B cell (primary cell): Measurements from ENCODE around the gene SCN4A. TPM values are rescaled to one million over a fixed set of nuclear protein-coding genes. Genes with fewer than 3 reads are reported as not detected.

Experiments
- ATAC-seq: fragments of 200-7000 bp; cut with Tn5 transposase; one replicate; pipeline ENCODE4 v1.10.0; 2021; ENCODE audit warnings: low read depth, mild to moderate bottlenecking, moderate number of reproducible peaks, moderate library complexity
- CTCF ChIA-PET: fragments of 350-600 bp; sonication (Branson Sonifier 250); formaldehyde crosslinking; loops from one replicate; lab custom pipeline; 2021; ENCODE audit warnings: antibody characterized with exemption, inconsistent platforms; lab: Charles Lee
- POLR2A ChIA-PET: fragments of 350-600 bp; sonication (Branson Sonifier 250); formaldehyde crosslinking; loops from one replicate; lab custom pipeline; 2021; ENCODE audit warnings: antibody characterized with exemption; lab: Charles Lee
- DNase-seq: peaks from one replicate; pipeline ENCODE4 v3.0.0; 2013
- H2AFZ ChIP-seq: 2 replicates; pipeline ENCODE4 v1.6.1; 2012; ENCODE audit warnings: mild to moderate bottlenecking, low read depth, low read length; ENCODE audit not compliant: insufficient read depth, poor library complexity, severe bottlenecking
- H3K27ac ChIP-seq, 2 donors: 1 replicate in 1 of 2; 2 replicates in 1 of 2; pipeline ENCODE4 v1.5.1; 2012 to 2013; ENCODE audit warnings: low read length in 2 of 2, mild to moderate bottlenecking in 2 of 2, moderate library complexity in 1 of 2
- H3K27me3 ChIP-seq, 4 experiments: fragments of 200-600 bp in 1 of 4; sonication (generic) in 1 of 4; replicated peaks in 1 of 4; 1 replicate in 2 of 4; 2 replicates in 2 of 4; pipeline versions ENCODE4 v1.6.1 to v1.7.0; 2013 to 2016; ENCODE audit warnings: low read length in 3 of 4, mild to moderate bottlenecking in 2 of 4, mixed read lengths in 1 of 4, moderate library complexity in 1 of 4; ENCODE audit not compliant: insufficient read depth in 4 of 4, control insufficient read depth in 3 of 4; ENCODE audit errors: control extremely low read depth in 1 of 4
- H3K36me3 ChIP-seq, 2 experiments: replicated peaks in 1 of 2; 1 replicate in 1 of 2; 2 replicates in 1 of 2; pipeline versions ENCODE4 v1.6.1 to v1.7.1; 2013; ENCODE audit warnings: low read length in 1 of 2; ENCODE audit not compliant: insufficient read depth in 2 of 2, control insufficient read depth in 1 of 2; ENCODE audit errors: control extremely low read depth in 1 of 2, extremely low read depth in 1 of 2
- H3K4me1 ChIP-seq, 2 donors: fragments of 200-600 bp in 1 of 2; sonication (generic) in 1 of 2; 1 replicate in 1 of 2; 2 replicates in 1 of 2; pipeline versions ENCODE4 v1.5.1 to v1.6.1; 2013 to 2017; ENCODE audit warnings: low read length in 2 of 2; ENCODE audit not compliant: control insufficient read depth in 2 of 2, insufficient read depth in 2 of 2
- H3K4me2 ChIP-seq: replicated peaks from 2 replicates; pipeline ENCODE3; 2012; ENCODE audit warnings: mild to moderate bottlenecking, low read depth, low read length; ENCODE audit not compliant: poor library complexity, severe bottlenecking
- H3K4me3 ChIP-seq, 5 experiments: fragments of 200-600 bp in 1 of 5; sonication (generic) in 1 of 5; 1 replicate in 3 of 5; 2 replicates in 2 of 5; pipeline versions ENCODE4 v1.5.1 to v1.7.0; 2011 to 2016; ENCODE audit warnings: low read length in 4 of 5, mild to moderate bottlenecking in 4 of 5, low read depth in 2 of 5, control low read depth in 1 of 5, moderate library complexity in 1 of 5; ENCODE audit not compliant: insufficient read depth in 1 of 5; ENCODE audit errors: control extremely low read depth in 1 of 5, extremely low read depth in 1 of 5
- H3K79me2 ChIP-seq: fragments of 200-600 bp; sonication (generic); one replicate; pipeline ENCODE4 v1.6.0; 2016; ENCODE audit warnings: low read length; ENCODE audit not compliant: control insufficient read depth, insufficient read depth
- H3K9ac ChIP-seq: fragments of 200-600 bp; sonication (generic); 2 replicates; pipeline ENCODE4 v1.6.1; 2017; ENCODE audit warnings: mild to moderate bottlenecking, low read length, moderate library complexity
- H3K9me3 ChIP-seq, 3 donors: one replicate each; pipeline versions ENCODE4 v1.6.1 to v1.7.1; 2013; ENCODE audit warnings: low read length in 2 of 3; ENCODE audit not compliant: control insufficient read depth in 2 of 3, insufficient read depth in 1 of 3; ENCODE audit errors: control extremely low read depth in 1 of 3
- H4K20me1 ChIP-seq: 2 replicates; pipeline ENCODE4 v1.6.0; 2012; ENCODE audit warnings: mild to moderate bottlenecking, low read length; ENCODE audit not compliant: insufficient read depth, control insufficient read depth, poor library complexity, severe bottlenecking
- H3K27ac Mint-ChIP-seq: one replicate; pipeline ENCODE4 v1.8.0; 2021; ENCODE audit warnings: mixed read lengths
- H3K27me3 Mint-ChIP-seq: one replicate; pipeline ENCODE4 v1.8.0; 2021; ENCODE audit warnings: mixed read lengths
- H3K4me1 Mint-ChIP-seq: one replicate; pipeline ENCODE4 v1.8.0; 2021; ENCODE audit warnings: mixed read lengths
- H3K4me3 Mint-ChIP-seq: one replicate; pipeline ENCODE4 v1.8.0; 2021; ENCODE audit warnings: mixed read lengths
- H3K9me3 Mint-ChIP-seq: one replicate; pipeline ENCODE4 v1.8.0; 2022; ENCODE audit warnings: mixed read lengths; ENCODE audit not compliant: insufficient read depth
- EZH2 ChIP-seq: IDR thresholded peaks from 2 replicates; pipeline ENCODE4 v1.6.1; 2012; ENCODE audit warnings: borderline replicate concordance, low read depth, mild to moderate bottlenecking, moderate library complexity, low read length; ENCODE audit not compliant: insufficient read depth, poor library complexity, severe bottlenecking
- WGBS: methylation state at CpG from one replicate; pipeline ENCODE4 v1.1.5; 2013; ENCODE audit warnings: missing lambda C conversion rate; ENCODE audit not compliant: insufficient coverage; 5-methylcytosine and 5-hydroxymethylcytosine counted together
- intact Hi-C: fragments of 100-400 bp; cut with micrococcal nuclease; formaldehyde crosslinking; loops from one replicate; pipeline ENCODE4 v1.10.0; 2022
- polyA plus RNA-seq: library from polyadenylated mRNA; depleted of rRNA; stranded (reverse); fragments of >200 nt; gene quantifications from 2 replicates; pipeline ENCODE4 v1.2.3, GENCODE V29; 2012
- total RNA-seq, 2 donors: library from RNA; stranded (reverse); fragments of 120-200 nt in 1 of 2; gene quantifications; 1 replicate in 1 of 2; 2 replicates in 1 of 2; pipeline versions ENCODE4 v1.2.3 to v1.2.4, GENCODE V29; 2013 to 2022
- TF ChIP-seq, protein P1 (sequence below): fragments of 200-600 bp; IDR thresholded peaks from one replicate; pipeline ENCODE4 v1.8.0; 2022; ENCODE audit warnings: antibody characterized with exemption, mild to moderate bottlenecking

Gene SCN4A
- total and polyA plus RNA-seq, 2 donors (not counting 1 experiment from before 2014, with no cell fraction given), result 1.1 to 1.4 TPM

DNA sequence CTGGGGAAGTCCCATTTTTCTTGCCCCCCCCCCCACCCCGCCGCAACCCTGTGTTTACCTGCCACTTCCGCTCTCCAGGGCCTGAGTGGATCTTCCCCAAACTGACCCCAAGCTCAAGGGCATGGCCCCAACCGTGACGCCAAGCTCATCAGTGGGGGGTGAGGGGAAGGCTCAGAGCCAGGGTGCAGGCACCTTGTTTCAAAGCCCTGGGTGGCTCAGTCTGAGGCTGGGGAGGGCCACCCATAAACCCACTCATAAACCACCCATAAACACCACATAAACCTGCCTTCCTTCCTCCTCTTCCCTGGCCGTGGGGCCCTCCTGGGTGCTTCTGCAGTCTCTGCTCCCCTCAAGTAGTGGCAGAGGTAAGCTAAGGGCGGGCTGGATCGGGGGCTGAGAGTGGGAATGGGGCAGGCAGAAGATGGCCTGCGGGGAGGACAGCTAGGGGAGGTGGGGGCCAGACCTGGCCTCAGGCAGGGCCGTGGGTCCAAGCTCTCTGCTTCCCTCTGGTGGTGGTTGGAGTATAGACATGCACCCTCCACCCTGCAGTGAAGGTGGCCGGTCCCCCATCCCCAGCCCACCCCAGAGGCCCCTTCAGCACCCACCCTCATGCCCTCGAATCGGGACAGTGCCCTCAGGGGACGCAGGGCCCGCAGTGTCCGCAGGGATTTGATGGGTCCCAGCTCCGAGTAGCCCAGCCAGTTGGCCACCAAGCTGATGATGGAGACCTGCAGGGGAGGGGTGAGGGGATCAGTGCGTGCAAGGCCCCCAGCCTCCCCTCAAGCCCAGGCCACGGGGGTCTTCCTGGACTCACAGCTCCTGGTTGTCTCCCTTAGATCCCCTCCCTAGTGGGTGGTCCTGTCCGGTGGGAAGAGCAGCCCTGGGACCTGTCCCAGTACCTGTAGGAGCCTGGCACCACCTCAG, 26.0 kb downstream of the SCN4A start:
- no peaks in the 10 kb centered on the region for H4K20me1 ChIP-seq
- TF ChIP-seq, protein P1, sequence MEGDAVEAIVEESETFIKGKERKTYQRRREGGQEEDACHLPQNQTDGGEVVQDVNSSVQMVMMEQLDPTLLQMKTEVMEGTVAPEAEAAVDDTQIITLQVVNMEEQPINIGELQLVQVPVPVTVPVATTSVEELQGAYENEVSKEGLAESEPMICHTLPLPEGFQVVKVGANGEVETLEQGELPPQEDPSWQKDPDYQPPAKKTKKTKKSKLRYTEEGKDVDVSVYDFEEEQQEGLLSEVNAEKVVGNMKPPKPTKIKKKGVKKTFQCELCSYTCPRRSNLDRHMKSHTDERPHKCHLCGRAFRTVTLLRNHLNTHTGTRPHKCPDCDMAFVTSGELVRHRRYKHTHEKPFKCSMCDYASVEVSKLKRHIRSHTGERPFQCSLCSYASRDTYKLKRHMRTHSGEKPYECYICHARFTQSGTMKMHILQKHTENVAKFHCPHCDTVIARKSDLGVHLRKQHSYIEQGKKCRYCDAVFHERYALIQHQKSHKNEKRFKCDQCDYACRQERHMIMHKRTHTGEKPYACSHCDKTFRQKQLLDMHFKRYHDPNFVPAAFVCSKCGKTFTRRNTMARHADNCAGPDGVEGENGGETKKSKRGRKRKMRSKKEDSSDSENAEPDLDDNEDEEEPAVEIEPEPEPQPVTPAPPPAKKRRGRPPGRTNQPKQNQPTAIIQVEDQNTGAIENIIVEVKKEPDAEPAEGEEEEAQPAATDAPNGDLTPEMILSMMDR, result peak; percentile 92
- TF ChIP-seq EZH2, result no peak
- peak overlapping the region; percentile 72 to 84 for H3K27ac ChIP-seq
- ATAC-seq (peak; percentile 70), DNase-seq (peak; percentile 87)
- H3K36me3 ChIP-seq, result no peaks in the 10 kb centered on the region
- peaks cover 0 to under 1% (median 0%) of the 10 kb centered on the region in 3 donors for H3K9me3 ChIP-seq
- peak overlapping the region; percentile 38 for H2AFZ ChIP-seq
- Mint-ChIP-seq H3K4me1 (peaks cover 46% of the 10 kb centered on the region), H3K9me3 (no peaks in the 10 kb centered on the region), H3K27me3 (no peaks in the 10 kb centered on the region), H3K27ac (peak overlapping the region; percentile 99), H3K4me3 (peak overlapping the region; percentile 89)
- H3K9ac ChIP-seq, result peak overlapping the region; percentile 63
- H3K4me2 ChIP-seq, result peak overlapping the region; percentile 93
- intact Hi-C loops, result loop anchor here (1.0 kb wide), 4 partner anchors 14 to 74 kb away; partner anchors contain the start of genes CD79B and ICAM2
- peaks cover 35 to 70% of the 10 kb centered on the region in 2 donors for H3K4me1 ChIP-seq
- H3K4me3 ChIP-seq, result peak overlapping the region; percentile 20 to 59 (median 41)
- ChIA-PET POLR2A (interaction anchor here (0.7 to 3.0 kb wide), 17 partner anchors 9 to 260 kb away, joined by 3 to 360 read pairs (median 6); partner anchors contain the start of genes CD79B, CSHL1, GH1 and ICAM2), CTCF (interaction anchor here (0.6 to 3.4 kb wide), 25 partner anchors 10 to 521 kb away, joined by 3 to 834 read pairs (median 8); partner anchors contain the start of genes CD79B, CSHL1, ERN1 and GH1)
- WGBS, result 36% methylated on average over 8 of the region's 20 CpGs
- no peaks in the 10 kb centered on the region for H3K27me3 ChIP-seq
- H3K79me2 ChIP-seq, result peaks cover 26% of the 10 kb centered on the region
